ENCODE measurements around the gene PCSK9.

- TF ChIP-seq CTCF (IDR thresholded peaks at IDR 0.05; ENCODE audit: low read depth, low read length) (no peak), EZH2phosphoT487 (IDR thresholded peaks at IDR 0.05; ENCODE audit: low read depth) (no peak)
These were observed 46.2 kb upstream of the PCSK9 start for GRCh38 chr1:54993140-54993539.

Measured in OCI-LY3 (cell line).